Neuron (in vitro differentiated cells): ENCODE results near the gene CALR.
"Not testable (repeated sequence)": the region's sequence is repeated elsewhere in the genome, so short reads cannot be mapped to it uniquely, and the experiment has no call there.

Experiments used
- H2AFZ ChIP-seq: one replicate; pipeline ENCODE4 v1.6.1; 2013; ENCODE audit warnings: low read depth, mild to moderate bottlenecking, inconsistent platforms, low read length, moderate library complexity
- H3K27me3 ChIP-seq: one replicate; pipeline ENCODE4 v1.6.1; 2013; ENCODE audit warnings: low read length; ENCODE audit not compliant: insufficient read depth
- H3K36me3 ChIP-seq: one replicate; pipeline ENCODE4 v1.6.1; 2013; ENCODE audit warnings: low read length; ENCODE audit not compliant: insufficient read depth
- H3K4me1 ChIP-seq: one replicate; pipeline ENCODE4 v1.6.1; 2013; ENCODE audit warnings: low read length; ENCODE audit not compliant: insufficient read depth
- H3K4me3 ChIP-seq: 2 replicates; pipeline ENCODE4 v1.5.1; 2013; ENCODE audit warnings: mild to moderate bottlenecking, low read length, moderate library complexity
- H3K9me3 ChIP-seq: one replicate; pipeline ENCODE4 v1.6.1; 2013; ENCODE audit warnings: low read length

The CALR gene

GRCh38 chr19:12969292-12969988, 31.0 kb downstream of the CALR start, which contains the start of gene DAND5:
TSS of gene DAND5 (plus strand) at chr19:12969576. CDS start at chr19:12969661, 85 bp downstream.
- peaks cover 8% of the 10 kb centered on the region for H3K4me1 ChIP-seq
- no peak within 1 kb of the TSS for H3K4me3 ChIP-seq
- H3K36me3 ChIP-seq, result no peaks in the 10 kb centered on the region
- no peak within 1 kb of the TSS for H2AFZ ChIP-seq
- no peaks in the 10 kb centered on the region for H3K9me3 ChIP-seq
- H3K27me3 ChIP-seq, result peaks cover 7% of the 10 kb centered on the region

GRCh38 chr19:12970070-12970820, 31.8 kb downstream of the CALR start:
- H2AFZ ChIP-seq, result no peak overlapping the region
- H3K4me1 ChIP-seq, result peaks cover 4% of the 10 kb centered on the region
- no peaks in the 10 kb centered on the region for H3K9me3 ChIP-seq
- no peak overlapping the region for H3K4me3 ChIP-seq
- peaks cover 14% of the 10 kb centered on the region for H3K27me3 ChIP-seq
- H3K36me3 ChIP-seq, result no peaks in the 10 kb centered on the region

GRCh38 chr19:12973236-12973635, 34.8 kb downstream of the CALR start:
- Histone ChIP-seq H3K4me1 (peaks cover 4% of the 10 kb centered on the region), H3K9me3 (no peaks in the 10 kb centered on the region), H2AFZ (no peak overlapping the region), H3K27me3 (peaks cover 18% of the 10 kb centered on the region), H3K36me3 (no peaks in the 10 kb centered on the region), H3K4me3 (no peak overlapping the region)

GRCh38 chr19:12974301-12975220, 36.2 kb downstream of the CALR start:
- peaks cover 1% of the 10 kb centered on the region for H3K4me1 ChIP-seq
- H3K9me3 ChIP-seq, result no peaks in the 10 kb centered on the region
- H3K27me3 ChIP-seq, result peaks cover 18% of the 10 kb centered on the region
- no peaks in the 10 kb centered on the region for H3K36me3 ChIP-seq
- H2AFZ ChIP-seq, result no peak overlapping the region
- H3K4me3 ChIP-seq, result no peak overlapping the region

- no peaks in the 10 kb centered on the region for H3K36me3 ChIP-seq
- no peaks in the 10 kb centered on the region for H3K9me3 ChIP-seq
- no peaks in the 10 kb centered on the region for H3K4me1 ChIP-seq
- H2AFZ ChIP-seq, result no peak overlapping the region
- H3K27me3 ChIP-seq, result peaks cover 18% of the 10 kb centered on the region
- no peak overlapping the region for H3K4me3 ChIP-seq
Observed at GRCh38 chr19:12975221-12975741, 36.9 kb downstream of the CALR start.

- H3K4me1 ChIP-seq, H2AFZ ChIP-seq, H3K4me3 ChIP-seq, H3K36me3 ChIP-seq, H3K9me3 ChIP-seq: not testable (repeated sequence)
- H3K27me3 ChIP-seq, result peaks cover 18% of the 10 kb centered on the region
Observed at GRCh38 chr19:12976109-12976508, 37.7 kb downstream of the CALR start.

GRCh38 chr19:12979974-12980373, 41.6 kb downstream of the CALR start:
- peaks cover 6% of the 10 kb centered on the region for H3K4me1 ChIP-seq
- no peak overlapping the region for H2AFZ ChIP-seq
- no peak overlapping the region for H3K4me3 ChIP-seq
- H3K9me3 ChIP-seq, result no peaks in the 10 kb centered on the region
- H3K27me3 ChIP-seq, result peaks cover 17% of the 10 kb centered on the region
- no peaks in the 10 kb centered on the region for H3K36me3 ChIP-seq

- Histone ChIP-seq H2AFZ (no peak overlapping the region), H3K4me1 (peaks cover 11% of the 10 kb centered on the region), H3K36me3 (no peaks in the 10 kb centered on the region), H3K27me3 (peaks cover 31% of the 10 kb centered on the region), H3K9me3 (no peaks in the 10 kb centered on the region), H3K4me3 (no peak overlapping the region)
Observed at GRCh38 chr19:12982648-12983047, 44.2 kb downstream of the CALR start.

- no peaks in the 10 kb centered on the region for H3K36me3 ChIP-seq
- peaks cover 35% of the 10 kb centered on the region for H3K27me3 ChIP-seq
- H2AFZ ChIP-seq, result no peak overlapping the region
- no peaks in the 10 kb centered on the region for H3K9me3 ChIP-seq
- no peak overlapping the region for H3K4me3 ChIP-seq
- H3K4me1 ChIP-seq, result peaks cover 11% of the 10 kb centered on the region
Observed at GRCh38 chr19:12983091-12983490, 44.7 kb downstream of the CALR start.

- no peak overlapping the region for H2AFZ ChIP-seq
- H3K9me3 ChIP-seq, result no peaks in the 10 kb centered on the region
- no peak overlapping the region for H3K4me3 ChIP-seq
- H3K4me1 ChIP-seq, result peaks cover 11% of the 10 kb centered on the region
- no peaks in the 10 kb centered on the region for H3K36me3 ChIP-seq
- peaks cover 40% of the 10 kb centered on the region for H3K27me3 ChIP-seq
Observed at GRCh38 chr19:12983542-12984142, 45.2 kb downstream of the CALR start.

- H3K36me3 ChIP-seq, result no peaks in the 10 kb centered on the region
- H3K4me3 ChIP-seq, result no peak overlapping the region
- peaks cover 40% of the 10 kb centered on the region for H3K27me3 ChIP-seq
- no peaks in the 10 kb centered on the region for H3K9me3 ChIP-seq
- H2AFZ ChIP-seq, result no peak overlapping the region
- peaks cover 11% of the 10 kb centered on the region for H3K4me1 ChIP-seq
Observed at GRCh38 chr19:12984143-12984627, 45.8 kb downstream of the CALR start.

- Histone ChIP-seq H2AFZ (no peak overlapping the region), H3K27me3 (peaks cover 40% of the 10 kb centered on the region), H3K4me1 (peaks cover 11% of the 10 kb centered on the region), H3K36me3 (no peaks in the 10 kb centered on the region), H3K9me3 (no peaks in the 10 kb centered on the region), H3K4me3 (no peak overlapping the region)
Observed at GRCh38 chr19:12984683-12985048, 46.3 kb downstream of the CALR start.
